ENCODE results near the gene TARS2. TPM values are rescaled to one million over a fixed set of nuclear protein-coding genes. Genes with fewer than 3 reads are reported as not detected.

The TARS2 gene
- polyA plus RNA-seq, 1 of the 3 experiments (the other 2 are of a cell fraction): 22.2 TPM

GRCh38 chr1:150554086-150554452, 66.8 kb downstream of the TARS2 start:
- ChIA-PET CTCF (interaction anchor here (0.8 to 1.5 kb wide), 2 partner anchors 22 to 67 kb away, joined by 4 to 6 read pairs; no protein-coding TSS in a partner anchor), POLR2A (interaction anchor here (0.8 kb wide), 1 partner anchor 8 kb away, joined by 3 read pairs; no protein-coding TSS in a partner anchor)
- no peaks in the 10 kb centered on the region for H3K27me3 ChIP-seq (ENCODE audit: insufficient read depth)

GRCh38 chr1:150555198-150555970, 68.2 kb downstream of the TARS2 start:
- peaks cover 9 to 16% of the 10 kb centered on the region in 2 experiments; a peak in 3 of 4 replicates for H3K4me1 ChIP-seq (ENCODE audit: control insufficient read depth in 1 of 2, insufficient read depth in 2 of 2, low read depth in 1 of 2, low read length in 1 of 2)
- H3K9me2 ChIP-seq: no peaks in the 10 kb centered on the region
- peaks cover 6% of the 10 kb centered on the region; the same call in 1 of the 2 replicates for H4K20me1 ChIP-seq (ENCODE audit: insufficient read depth)
- H3K36me3 ChIP-seq (replicated peaks in 1 of 2; ENCODE audit: control insufficient read depth in 1 of 2, insufficient read depth in 2 of 2, low read length in 1 of 2): no peaks in the 10 kb centered on the region
- H3K4me3 ChIP-seq (ENCODE audit: low read depth in 2 of 2, low read length in 1 of 2): no peak overlapping the region
- no peaks in the 10 kb centered on the region for H3K27me3 ChIP-seq (ENCODE audit: insufficient read depth)
- CTCF ChIA-PET: interaction anchor here (0.7 to 1.5 kb wide), 2 partner anchors 23 kb away, joined by 3 to 6 read pairs; no protein-coding TSS in a partner anchor
- peaks cover 17% of the 10 kb centered on the region for H3F3A ChIP-seq (replicated peaks; ENCODE audit: insufficient read depth)
- H3K79me2 ChIP-seq (ENCODE audit: insufficient read depth): peaks cover 25% of the 10 kb centered on the region
- H2AFZ ChIP-seq (ENCODE audit: low read depth): no peak overlapping the region
- WGBS (ENCODE audit: low lambda C conversion rate): 94% methylated on average over 15 of the region's 19 CpGs
- H3K27ac ChIP-seq (ENCODE audit: low read depth in 2 of 2, low read length in 1 of 2): no peak overlapping the region
- no peaks in the 10 kb centered on the region for H3K9me3 ChIP-seq
- H3K4me2 ChIP-seq: no peak overlapping the region
- no peak overlapping the region for H3K9ac ChIP-seq
- POLR2A ChIA-PET: no interaction called here
- DNase-seq: no peak
- TF ChIP-seq CTCF (IDR thresholded peaks at IDR 0.05) (no peak), TEAD4 (IDR thresholded peaks at IDR 0.05; ENCODE audit: borderline replicate concordance, insufficient read depth) (no peak), RFX5 (IDR thresholded peaks at IDR 0.05; ENCODE audit: low read length) (no peak), PBX3 (IDR thresholded peaks at IDR 0.05) (no peak), USF1 (IDR thresholded peaks at IDR 0.05; ENCODE audit: borderline replicate concordance, low read depth) (no peak), ELF1 (IDR thresholded peaks at IDR 0.05) (no peak)

More at GRCh38 chr1:150554086-150554452, 66.8 kb downstream of the TARS2 start:
- Histone ChIP-seq H3K79me2 (ENCODE audit: insufficient read depth) (peaks cover 12% of the 10 kb centered on the region; the same call in 1 of the 2 replicates), H3K36me3 (replicated peaks in 1 of 2; ENCODE audit: control insufficient read depth in 1 of 2, insufficient read depth in 2 of 2, low read length in 1 of 2) (no peaks in the 10 kb centered on the region), H3K4me3 (ENCODE audit: low read depth in 2 of 2, low read length in 1 of 2) (no peak overlapping the region), H3K9me2 (no peaks in the 10 kb centered on the region), H3K27ac (ENCODE audit: low read depth in 2 of 2, low read length in 1 of 2) (no peak overlapping the region), H3K4me2 (no peak overlapping the region), H4K20me1 (ENCODE audit: insufficient read depth) (no peaks in the 10 kb centered on the region), H3K9ac (no peak overlapping the region), H3K4me1 (ENCODE audit: control insufficient read depth in 1 of 2, insufficient read depth in 2 of 2, low read depth in 1 of 2, low read length in 1 of 2) (peaks cover 4 to 13% of the 10 kb centered on the region in 2 experiments; a peak in 2 of 4 replicates), H2AFZ (ENCODE audit: low read depth) (no peak overlapping the region), H3K9me3 (no peaks in the 10 kb centered on the region), H3F3A (replicated peaks; ENCODE audit: insufficient read depth) (peaks cover 17% of the 10 kb centered on the region)
- DNase-seq: no peak
- WGBS (ENCODE audit: low lambda C conversion rate): 96% methylated on average over 4 of the region's 8 CpGs
- TF ChIP-seq CTCF (IDR thresholded peaks at IDR 0.05) (no peak), SIN3A (IDR thresholded peaks at IDR 0.05; ENCODE audit: borderline replicate concordance, low read depth, low read length) (no peak), FOSL2 (IDR thresholded peaks at IDR 0.05; ENCODE audit: borderline replicate concordance, low read depth) (no peak), MEF2A (IDR thresholded peaks at IDR 0.05; ENCODE audit: borderline replicate concordance, low read depth) (no peak), POLR2AphosphoS5 (IDR thresholded peaks at IDR 0.05; ENCODE audit: low read depth, low read length) (no peak), USF2 (IDR thresholded peaks at IDR 0.05; ENCODE audit: borderline replicate concordance, low read depth, low read length) (no peak), MAX (IDR thresholded peaks at IDR 0.05; ENCODE audit: low read depth) (no peak), EZH2phosphoT487 (IDR thresholded peaks at IDR 0.05; ENCODE audit: borderline replicate concordance, low read depth) (no peak), NRF1 (IDR thresholded peaks at IDR 0.05; ENCODE audit: low read depth, low read length) (no peak), YY1 (IDR thresholded peaks at IDR 0.05; ENCODE audit: low read depth) (no peak)
